Skeletal muscle cell (primary cell): ENCODE measurements around the gene MYLK4.

ENCODE experiments used
- DNase-seq: peaks from one replicate; pipeline ENCODE4 v3.0.0-alpha.2; 2010; ENCODE audit warnings: low read depth
- H3K4me3 ChIP-seq: 2 replicates; pipeline ENCODE4 v1.5.1; 2011; ENCODE audit warnings: low read depth, mild to moderate bottlenecking, control low read depth, low read length, moderate library complexity

The MYLK4 gene

DNA sequence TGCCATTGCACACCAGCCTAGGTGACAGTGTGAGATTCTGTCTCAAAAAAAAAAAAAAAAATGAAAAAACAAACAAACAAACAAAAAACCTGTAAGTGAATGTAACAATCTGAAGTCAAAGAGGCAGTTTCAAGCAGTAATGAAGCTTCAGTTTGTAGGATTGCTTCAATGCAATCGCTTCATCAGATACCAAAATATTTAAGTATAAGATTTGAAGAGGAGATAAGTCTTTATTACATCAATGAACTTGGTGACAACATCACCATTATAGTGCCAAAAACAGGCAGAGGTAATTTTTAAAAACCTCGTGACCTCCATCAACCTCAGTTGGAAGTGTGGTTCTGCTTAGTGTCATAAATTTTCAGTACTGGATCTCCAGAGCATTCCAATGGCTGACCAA is 74.7 kb downstream of the MYLK4 start:
- no peak overlapping the region for H3K4me3 ChIP-seq
- no peak for DNase-seq

GRCh38 chr6:2674857-2675256 is 75.9 kb downstream of the MYLK4 start:
- DNase-seq: no peak
- no peak overlapping the region for H3K4me3 ChIP-seq

DNA sequence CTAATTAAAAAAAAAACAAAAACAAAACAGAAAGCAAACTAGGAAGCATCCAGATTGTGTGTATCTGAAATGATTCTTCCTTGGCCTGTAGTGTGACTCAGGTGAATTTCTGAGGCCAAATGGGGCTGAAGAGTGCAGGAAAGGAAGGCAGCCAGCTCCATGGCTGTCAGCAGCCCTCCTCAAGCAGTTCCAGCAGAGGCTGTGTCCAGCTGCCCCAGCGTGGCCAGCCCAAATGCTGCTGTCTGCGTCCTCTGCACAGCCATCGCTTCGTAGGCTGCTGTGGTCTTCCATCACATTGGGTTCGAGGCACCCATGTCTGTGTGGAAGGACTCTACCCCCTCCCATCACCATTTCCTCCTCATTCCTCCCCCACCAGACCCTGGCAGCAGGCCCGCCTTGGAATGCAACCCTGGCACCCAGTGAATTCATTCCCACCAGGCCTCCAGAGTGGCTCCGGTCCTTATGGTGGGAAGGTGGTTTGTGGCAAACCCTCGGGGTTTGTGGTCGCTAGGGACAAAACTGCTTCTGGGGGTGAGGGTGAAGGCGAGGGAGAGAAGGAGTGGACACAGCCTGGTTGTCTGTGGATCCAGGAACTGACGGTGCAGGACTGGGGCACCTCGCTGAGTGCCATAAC is 81.5 kb downstream of the MYLK4 start:
- H3K4me3 ChIP-seq: no peak overlapping the region
- DNase-seq: no peak

DNA sequence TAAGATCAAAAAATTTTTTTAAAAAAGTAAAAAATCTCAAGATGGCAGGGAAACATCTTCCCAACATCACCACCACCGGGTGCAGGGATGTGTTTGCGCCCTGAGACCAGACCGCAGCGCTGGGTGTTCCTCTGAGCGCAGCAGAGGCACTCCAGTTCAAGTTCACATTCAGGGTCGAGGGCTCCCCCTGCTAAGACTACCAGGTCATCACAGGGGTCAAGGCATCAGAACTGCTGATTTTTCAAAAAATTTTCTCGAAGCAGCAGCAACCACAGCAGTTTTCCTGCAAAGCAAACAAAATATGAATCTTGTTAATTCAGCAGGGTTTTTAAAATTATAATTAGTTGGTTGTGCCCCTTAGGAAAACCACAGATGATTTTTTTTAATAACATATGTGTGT is 83.1 kb downstream of the MYLK4 start:
- no peak overlapping the region for H3K4me3 ChIP-seq
- DNase-seq: no peak

GRCh38 chr6:2666906-2667575 is 83.7 kb downstream of the MYLK4 start:
- no peak for DNase-seq
- no peak overlapping the region for H3K4me3 ChIP-seq

GRCh38 chr6:2665146-2666070 is 85.3 kb downstream of the MYLK4 start:
- H3K4me3 ChIP-seq: no peak overlapping the region
- no peak for DNase-seq

DNA sequence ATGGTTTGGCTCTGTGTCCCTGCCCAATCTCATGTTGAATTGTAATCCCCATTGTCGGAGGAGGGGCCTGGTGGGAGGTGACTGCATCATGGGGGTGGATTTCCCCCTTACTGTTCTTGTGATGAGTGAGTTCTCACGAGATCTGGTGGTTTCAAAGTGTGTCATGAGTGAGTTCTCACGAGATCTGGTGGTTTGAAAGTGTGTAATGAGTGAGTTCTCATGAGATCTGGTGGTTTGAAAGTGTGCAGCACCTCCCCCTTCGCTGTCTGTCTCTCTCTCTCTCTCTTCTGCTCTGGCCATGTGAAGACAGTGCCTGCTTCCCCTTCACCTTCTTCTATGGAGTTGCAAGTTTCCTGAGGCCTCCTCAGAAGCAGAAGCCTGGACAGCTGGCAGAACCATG is 87.6 kb downstream of the MYLK4 start:
- H3K4me3 ChIP-seq: no peak overlapping the region
- no peak for DNase-seq

DNA sequence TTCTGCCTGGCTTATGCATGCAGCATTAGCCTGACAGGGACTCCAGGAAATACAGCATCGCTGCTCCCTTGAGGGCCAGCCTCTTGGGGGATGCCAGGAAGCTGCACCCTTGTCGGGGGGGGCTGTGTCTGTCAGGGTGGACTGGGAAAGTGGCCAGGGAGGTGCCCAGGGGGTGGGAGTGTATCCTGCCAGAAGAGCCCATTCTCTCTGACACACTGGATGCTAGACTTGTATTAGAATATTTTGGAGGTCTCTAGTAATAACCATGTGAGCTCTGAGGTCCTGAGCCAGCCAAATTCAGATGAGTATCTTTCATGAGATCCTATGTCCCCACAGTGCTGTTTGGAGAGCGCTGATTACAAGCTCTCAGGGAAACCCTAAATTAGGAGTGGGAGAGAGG is 89.1 kb downstream of the MYLK4 start:
- no peak for DNase-seq
- no peak overlapping the region for H3K4me3 ChIP-seq

DNA sequence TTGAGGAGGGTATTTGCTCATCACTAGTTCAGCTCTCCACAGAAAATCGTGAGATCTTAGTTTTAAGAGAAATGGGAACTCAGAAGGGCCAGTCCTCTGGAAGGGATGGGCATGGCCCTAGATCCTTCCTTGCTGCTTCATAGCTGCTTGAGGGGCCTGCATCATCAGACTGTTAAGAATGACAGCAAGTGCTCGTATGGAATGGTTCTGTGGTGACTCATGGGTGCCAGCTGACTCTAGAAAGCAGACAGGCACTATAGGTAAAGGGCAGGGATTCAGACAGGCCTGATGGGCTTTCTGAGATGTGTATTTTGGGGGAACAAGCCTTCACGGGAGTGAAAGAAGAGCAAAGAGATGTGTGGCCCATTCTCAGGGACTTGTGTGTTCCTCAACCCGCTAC is 90.8 kb downstream of the MYLK4 start:
- no peak overlapping the region for H3K4me3 ChIP-seq
- no peak for DNase-seq

DNA sequence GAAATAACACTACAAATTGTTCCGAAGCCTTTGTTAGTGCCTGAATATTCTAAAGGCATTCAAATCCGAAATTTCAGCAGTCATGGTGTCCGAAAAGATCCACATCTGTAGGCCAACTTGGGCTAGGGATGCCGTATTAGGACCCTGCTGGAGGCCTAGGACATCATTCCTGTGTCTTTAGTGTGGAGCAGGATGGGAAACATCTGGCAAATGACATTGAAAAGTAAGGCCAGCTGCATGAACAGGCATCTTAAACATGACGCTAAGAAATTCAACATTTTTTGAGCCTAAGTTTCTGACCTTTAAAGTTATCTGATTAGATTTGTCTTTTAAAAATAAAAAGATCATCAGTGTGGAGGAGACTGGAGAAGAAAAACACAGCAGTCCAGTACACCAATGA is 91.3 kb downstream of the MYLK4 start:
- no peak for DNase-seq
- H3K4me3 ChIP-seq: no peak overlapping the region

DNA sequence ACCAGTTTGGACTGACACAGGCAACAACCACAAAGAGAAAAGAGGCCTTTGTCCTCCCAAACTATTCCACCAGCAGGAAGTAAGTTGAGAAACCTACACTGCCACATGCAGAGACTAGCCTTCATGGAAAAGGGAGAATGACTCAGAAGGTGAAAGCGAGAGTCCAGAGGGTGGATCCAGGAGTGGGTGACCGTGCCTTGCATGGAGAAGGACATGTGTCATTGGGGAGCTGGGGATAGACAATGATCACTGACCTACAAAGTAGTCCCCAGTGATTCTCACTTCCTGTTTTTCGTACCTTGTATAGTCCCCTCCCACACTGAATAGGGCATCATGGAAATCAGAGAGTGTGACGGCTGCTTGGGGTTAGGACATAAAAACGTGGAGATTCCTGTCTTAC is 91.9 kb downstream of the MYLK4 start:
- DNase-seq: no peak
- no peak overlapping the region for H3K4me3 ChIP-seq

DNA sequence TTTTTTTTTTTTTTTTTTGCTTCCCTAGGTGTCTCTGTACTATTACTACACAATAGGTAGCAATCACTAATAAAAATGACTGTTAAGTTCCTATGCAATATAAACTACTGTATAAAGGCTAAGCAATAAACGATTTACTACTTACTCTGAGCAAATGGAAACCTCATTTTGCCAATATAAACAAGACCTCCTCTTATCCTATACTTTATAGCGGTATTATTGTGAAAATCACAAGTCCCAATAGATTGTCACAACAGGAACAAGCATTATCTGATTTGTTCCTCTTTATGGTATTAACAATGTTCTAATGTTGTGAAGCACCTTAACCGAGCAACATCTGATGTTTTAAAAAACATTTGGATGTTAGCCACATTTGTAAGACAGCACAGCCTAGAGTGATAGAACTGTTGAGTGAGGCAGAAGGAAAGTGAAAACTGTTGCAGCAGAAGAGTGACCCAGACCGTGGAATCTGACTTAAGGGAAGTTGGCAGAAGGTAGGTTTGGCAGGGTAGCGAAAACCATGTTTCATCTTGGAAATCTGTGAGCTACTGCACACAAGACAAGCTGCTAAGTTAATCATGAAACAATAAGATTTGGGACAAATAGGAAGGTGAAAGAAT is 94.2 kb downstream of the MYLK4 start:
- DNase-seq: no peak
- H3K4me3 ChIP-seq: no peak overlapping the region

- no peak overlapping the region for H3K4me3 ChIP-seq
- no peak for DNase-seq
Observed at GRCh38 chr6:2655844-2656433, 94.8 kb downstream of the MYLK4 start.

GRCh38 chr6:2653369-2654032 is 97.2 kb downstream of the MYLK4 start:
- DNase-seq: no peak
- no peak overlapping the region for H3K4me3 ChIP-seq

GRCh38 chr6:2652611-2653010 is 98.1 kb downstream of the MYLK4 start:
- DNase-seq: no peak
- H3K4me3 ChIP-seq: no peak overlapping the region

GRCh38 chr6:2651961-2652360 is 98.8 kb downstream of the MYLK4 start:
- H3K4me3 ChIP-seq: no peak overlapping the region
- no peak for DNase-seq

GRCh38 chr6:2651536-2651935 is 99.2 kb downstream of the MYLK4 start:
- DNase-seq: no peak
- no peak overlapping the region for H3K4me3 ChIP-seq

GRCh38 chr6:2646346-2646745 is 104.4 kb downstream of the MYLK4 start:
- no peak for DNase-seq

DNA sequence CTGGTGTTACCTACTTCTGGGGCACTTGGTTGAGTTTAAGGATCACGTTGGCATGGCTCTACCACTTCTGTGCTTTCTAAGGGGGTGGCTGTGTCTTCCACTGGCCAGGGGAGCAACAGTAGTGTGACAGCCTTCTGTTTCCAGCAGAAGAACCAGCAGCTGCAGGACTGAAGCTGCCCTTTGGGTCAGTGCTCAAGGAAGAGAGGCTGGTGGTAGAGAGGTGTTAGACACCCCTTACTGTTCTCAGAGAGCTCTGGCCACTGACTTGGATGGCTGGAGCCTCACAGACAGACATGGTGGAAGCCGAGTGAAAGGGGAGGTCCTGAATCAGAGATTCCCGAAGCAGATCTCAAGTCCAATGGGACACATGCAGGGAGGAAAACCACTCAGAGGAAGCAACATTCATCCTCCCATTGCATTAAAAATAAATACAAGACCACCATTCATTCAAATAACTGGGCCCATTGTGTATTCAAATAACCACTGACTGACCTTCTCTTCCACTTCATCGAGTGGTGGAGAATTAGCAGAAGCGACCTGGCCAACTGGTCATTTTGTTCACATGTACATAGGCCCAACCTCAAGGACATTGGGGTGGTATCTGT is 106.7 kb downstream of the MYLK4 start:
- no peak overlapping the region for H3K4me3 ChIP-seq
- DNase-seq: no peak

More at GRCh38 chr6:2646346-2646745, 104.4 kb downstream of the MYLK4 start:
- no peak overlapping the region for H3K4me3 ChIP-seq
